H9 (cell line): ENCODE measurements around the gene SH3BP5. TPM values are rescaled to one million over a fixed set of nuclear protein-coding genes. Genes with fewer than 3 reads are reported as not detected.

ENCODE experiments used
- DNase-seq: peaks from one replicate; pipeline ENCODE4 v3.0.0-alpha.2; 2017
- H2AFZ ChIP-seq: one replicate; pipeline ENCODE4 v1.6.1; 2013; ENCODE audit warnings: mild to moderate bottlenecking, low read length, control low read depth, moderate library complexity
- H2AK5ac ChIP-seq: 2 replicates; pipeline ENCODE4 v1.6.1; 2013; ENCODE audit warnings: low read length, control low read depth, mixed read lengths; ENCODE audit not compliant: insufficient read length
- H2BK120ac ChIP-seq: one replicate; pipeline ENCODE4 v1.6.1; 2013; ENCODE audit warnings: low read depth, mild to moderate bottlenecking, low read length, control low read depth, inconsistent platforms; ENCODE audit not compliant: poor library complexity, severe bottlenecking
- H2BK12ac ChIP-seq: 2 replicates; pipeline ENCODE4 v1.6.1; 2013; ENCODE audit warnings: low read length, control low read depth, mixed read lengths, low read depth; ENCODE audit not compliant: insufficient read length
- H2BK15ac ChIP-seq: 2 replicates; pipeline ENCODE4 v1.6.1; 2013; ENCODE audit warnings: low read depth, low read length, control low read depth
- H2BK20ac ChIP-seq: one replicate; pipeline ENCODE4 v1.6.1; 2013; ENCODE audit warnings: low read depth, mild to moderate bottlenecking, low read length, control low read depth, inconsistent platforms; ENCODE audit not compliant: poor library complexity, severe bottlenecking
- H2BK5ac ChIP-seq: 2 replicates; pipeline ENCODE4 v1.6.1; 2013; ENCODE audit warnings: low read length, control low read depth, mixed read lengths; ENCODE audit not compliant: insufficient read length
- H3K14ac ChIP-seq: 2 replicates; pipeline ENCODE4 v1.6.1; 2013; ENCODE audit warnings: low read length, control low read depth; ENCODE audit not compliant: insufficient read depth
- H3K18ac ChIP-seq: 2 replicates; pipeline ENCODE4 v1.6.1; 2013; ENCODE audit warnings: low read depth, mild to moderate bottlenecking, mixed read lengths, low read length, control low read depth; ENCODE audit not compliant: insufficient read length
- H3K23ac ChIP-seq: 2 replicates; pipeline ENCODE4 v1.6.1; 2013; ENCODE audit warnings: low read length, control low read depth, mixed read lengths, low read depth; ENCODE audit not compliant: insufficient read length
- H3K23me2 ChIP-seq: 2 replicates; pipeline ENCODE4 v1.6.1; 2013; ENCODE audit warnings: low read depth, mild to moderate bottlenecking, mixed read lengths, low read length, control low read depth; ENCODE audit not compliant: insufficient read length, poor library complexity, severe bottlenecking
- H3K27ac ChIP-seq: 2 replicates; pipeline ENCODE4 v1.5.1; 2013; ENCODE audit warnings: low read length, control low read depth, mixed read lengths, low read depth; ENCODE audit not compliant: insufficient read length
- H3K27me3 ChIP-seq: 2 replicates; pipeline ENCODE4 v1.6.1; 2013; ENCODE audit warnings: low read length, control low read depth, inconsistent platforms; ENCODE audit not compliant: insufficient read depth
- H3K4ac ChIP-seq: 2 replicates; pipeline ENCODE4 v1.6.1; 2013; ENCODE audit warnings: low read depth, mild to moderate bottlenecking, control low read depth, inconsistent platforms, low read length, moderate library complexity
- H3K4me1 ChIP-seq: 2 replicates; pipeline ENCODE4 v1.6.1; 2013; ENCODE audit warnings: low read length, control low read depth, inconsistent platforms; ENCODE audit not compliant: insufficient read depth
- H3K4me2 ChIP-seq: 2 replicates; pipeline ENCODE4 v1.6.1; 2013; ENCODE audit warnings: low read length, control low read depth, mixed read lengths; ENCODE audit not compliant: insufficient read length, insufficient read depth
- H3K56ac ChIP-seq: 2 replicates; pipeline ENCODE4 v1.6.1; 2013; ENCODE audit warnings: low read depth, mild to moderate bottlenecking, mixed read lengths, low read length, control low read depth; ENCODE audit not compliant: insufficient read length
- H3K79me1 ChIP-seq: 2 replicates; pipeline ENCODE4 v1.6.1; 2013; ENCODE audit warnings: low read depth, mild to moderate bottlenecking, moderate library complexity, low read length, control low read depth, inconsistent platforms; ENCODE audit not compliant: insufficient read depth, poor library complexity, severe bottlenecking
- H3K79me2 ChIP-seq: 2 replicates; pipeline ENCODE4 v1.6.1; 2013; ENCODE audit warnings: low read length, control low read depth, inconsistent platforms; ENCODE audit not compliant: insufficient read depth
- H3K9ac ChIP-seq: 2 replicates; pipeline ENCODE4 v1.6.1; 2013; ENCODE audit warnings: low read length, control low read depth, mixed read lengths; ENCODE audit not compliant: insufficient read length; ENCODE audit errors: extremely low read depth
- H3K9me3 ChIP-seq: one replicate; pipeline ENCODE4 v1.6.1; 2013; ENCODE audit warnings: low read depth, low read length, inconsistent platforms; ENCODE audit not compliant: control insufficient read depth
- H3T11ph ChIP-seq: one replicate; pipeline ENCODE4 v1.6.1; 2013; ENCODE audit warnings: mild to moderate bottlenecking, low read length, control low read depth, inconsistent platforms
- H4K20me1 ChIP-seq: one replicate; pipeline ENCODE4 v1.6.1; 2013; ENCODE audit not compliant: control insufficient read depth, insufficient read length, insufficient read depth
- H4K5ac ChIP-seq: 2 replicates; pipeline ENCODE4 v1.6.1; 2013; ENCODE audit warnings: low read depth, mild to moderate bottlenecking, mixed read lengths, low read length, control low read depth; ENCODE audit not compliant: insufficient read length
- H4K8ac ChIP-seq: replicated peaks from 2 replicates; pipeline ENCODE4 v1.6.1; 2013; ENCODE audit warnings: low read length, control low read depth, mixed read lengths, low read depth; ENCODE audit not compliant: insufficient read length
- H4K91ac ChIP-seq: 2 replicates; pipeline ENCODE4 v1.6.1; 2013; ENCODE audit warnings: low read depth, mild to moderate bottlenecking, moderate library complexity, mixed read lengths, low read length, control low read depth; ENCODE audit not compliant: insufficient read length
- H3K27ac Mint-ChIP-seq, 3 experiments: 2 replicates in 2 of 3; 3 replicates in 1 of 3; pipeline ENCODE4 v1.8.0; 2020 to 2021; ENCODE audit warnings: mixed read lengths in 3 of 3, mild to moderate bottlenecking in 1 of 3, moderate library complexity in 1 of 3
- H3K27me3 Mint-ChIP-seq: 2 replicates; pipeline ENCODE4 v1.8.0; 2021; ENCODE audit warnings: low read depth, mild to moderate bottlenecking, moderate library complexity, mixed read lengths
- H3K36me3 Mint-ChIP-seq, 3 experiments: 2 replicates in 2 of 3; 3 replicates in 1 of 3; pipeline ENCODE4 v1.8.0; 2020 to 2021; ENCODE audit warnings: low read depth in 3 of 3, mixed read lengths in 3 of 3; ENCODE audit not compliant: insufficient read depth in 1 of 3
- H3K4me1 Mint-ChIP-seq, 2 experiments: 2 replicates each; pipeline ENCODE4 v1.8.0; 2020; ENCODE audit warnings: mixed read lengths in 2 of 2
- H3K4me3 Mint-ChIP-seq, 2 experiments: 2 replicates in 1 of 2; 3 replicates in 1 of 2; pipeline ENCODE4 v1.8.0; 2020 to 2021; ENCODE audit warnings: mild to moderate bottlenecking in 2 of 2, mixed read lengths in 2 of 2, moderate library complexity in 1 of 2
- H3K9me3 Mint-ChIP-seq, 2 experiments: 2 replicates in 1 of 2; 3 replicates in 1 of 2; pipeline ENCODE4 v1.8.0; 2020; ENCODE audit warnings: mild to moderate bottlenecking in 2 of 2, mixed read lengths in 2 of 2, moderate library complexity in 1 of 2
- WGBS: extraction: QIAGEN DNeasy Blood & Tissue Kit; methylation state at CpG from one replicate; pipeline ENCODE4 v1.1.7; 2013; ENCODE audit warnings: missing lambda C conversion rate, low lambda C conversion rate, mixed read lengths; ENCODE audit not compliant: insufficient read length; ENCODE audit errors: extremely low coverage; 5-methylcytosine and 5-hydroxymethylcytosine counted together
- total RNA-seq: library from RNA; stranded (reverse); gene quantifications from 2 replicates; pipeline ENCODE4 v1.2.1, GENCODE V29; 2021
- TF ChIP-seq, protein P1 (sequence below): fragments of 200-600 bp; sonication (generic); conservative IDR thresholded peaks from 3 replicates; pipeline ENCODE4 v1.8.0; 2021; ENCODE audit warnings: antibody characterized with exemption, mild to moderate bottlenecking

The SH3BP5 gene
- total RNA-seq, 1 experiment from 2014 or later, result 6.8 TPM

DNA sequence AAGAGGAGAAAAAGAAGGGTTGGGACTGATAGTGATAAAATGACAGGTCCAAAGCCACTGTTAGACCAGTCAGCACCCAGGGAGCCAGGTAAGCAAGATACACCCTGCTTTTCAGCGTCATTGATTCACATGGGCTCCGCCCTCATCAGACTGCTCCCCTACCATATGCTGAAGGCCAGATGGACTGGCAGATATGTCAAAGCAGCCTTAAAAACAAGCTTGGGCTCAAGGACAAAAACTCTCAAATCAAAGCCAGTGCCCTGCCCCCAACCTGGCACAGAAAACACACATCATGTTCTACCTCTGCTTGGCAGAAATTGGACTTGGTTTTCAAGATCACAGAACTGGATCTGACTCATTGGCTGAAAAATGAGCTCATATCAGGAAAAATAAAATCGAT is 33.4 kb downstream of the SH3BP5 start:
- WGBS, result no CpG with 5 or more reads among the region's 3 CpGs

More for the DNA sequence above, 33.4 kb downstream of the SH3BP5 start:
- no peak overlapping the region for H4K5ac ChIP-seq
- H3T11ph ChIP-seq, result no peak overlapping the region
- peaks cover 0 to 13% (median 0%) of the 10 kb centered on the region in 3 experiments; a peak in 2 of 7 replicates for H3K36me3 Mint-ChIP-seq
- H3K9me3 Mint-ChIP-seq, result no peaks in the 10 kb centered on the region
- no peak overlapping the region for H3K18ac ChIP-seq
- H3K23ac ChIP-seq, result no peak overlapping the region
- no peak overlapping the region for H2BK5ac ChIP-seq
- no peak overlapping the region for H3K9ac ChIP-seq
- no peak overlapping the region for H2BK12ac ChIP-seq
- H3K14ac ChIP-seq, result no peak overlapping the region
- no peak overlapping the region for H3K27ac ChIP-seq
- H2BK15ac ChIP-seq, result no peak overlapping the region
- no peak for DNase-seq
- H4K20me1 ChIP-seq, result no peaks in the 10 kb centered on the region
- no peak overlapping the region for H3K4me3 Mint-ChIP-seq
- H4K91ac ChIP-seq, result no peak overlapping the region
- no peaks in the 10 kb centered on the region for H3K79me2 ChIP-seq
- no peaks in the 10 kb centered on the region for H3K4me1 ChIP-seq
- no peaks in the 10 kb centered on the region for H3K27me3 ChIP-seq
- peaks cover 0 to 6% of the 10 kb centered on the region in 2 experiments; a peak in 2 of 4 replicates for H3K4me1 Mint-ChIP-seq
- no peak overlapping the region for H3K56ac ChIP-seq
- no peak overlapping the region for H2BK120ac ChIP-seq
- TF ChIP-seq, protein P1, sequence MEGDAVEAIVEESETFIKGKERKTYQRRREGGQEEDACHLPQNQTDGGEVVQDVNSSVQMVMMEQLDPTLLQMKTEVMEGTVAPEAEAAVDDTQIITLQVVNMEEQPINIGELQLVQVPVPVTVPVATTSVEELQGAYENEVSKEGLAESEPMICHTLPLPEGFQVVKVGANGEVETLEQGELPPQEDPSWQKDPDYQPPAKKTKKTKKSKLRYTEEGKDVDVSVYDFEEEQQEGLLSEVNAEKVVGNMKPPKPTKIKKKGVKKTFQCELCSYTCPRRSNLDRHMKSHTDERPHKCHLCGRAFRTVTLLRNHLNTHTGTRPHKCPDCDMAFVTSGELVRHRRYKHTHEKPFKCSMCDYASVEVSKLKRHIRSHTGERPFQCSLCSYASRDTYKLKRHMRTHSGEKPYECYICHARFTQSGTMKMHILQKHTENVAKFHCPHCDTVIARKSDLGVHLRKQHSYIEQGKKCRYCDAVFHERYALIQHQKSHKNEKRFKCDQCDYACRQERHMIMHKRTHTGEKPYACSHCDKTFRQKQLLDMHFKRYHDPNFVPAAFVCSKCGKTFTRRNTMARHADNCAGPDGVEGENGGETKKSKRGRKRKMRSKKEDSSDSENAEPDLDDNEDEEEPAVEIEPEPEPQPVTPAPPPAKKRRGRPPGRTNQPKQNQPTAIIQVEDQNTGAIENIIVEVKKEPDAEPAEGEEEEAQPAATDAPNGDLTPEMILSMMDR, result no peak
- no peak overlapping the region for H2AK5ac ChIP-seq
- no peak overlapping the region for H4K8ac ChIP-seq
- no peak overlapping the region for H3K4ac ChIP-seq
- H2BK20ac ChIP-seq, result no peak overlapping the region
- H3K27ac Mint-ChIP-seq, result no peak overlapping the region
- H3K27me3 Mint-ChIP-seq, result no peaks in the 10 kb centered on the region
- H3K4me2 ChIP-seq, result no peak overlapping the region
- H3K79me1 ChIP-seq, result no peaks in the 10 kb centered on the region
- H3K9me3 ChIP-seq, result no peaks in the 10 kb centered on the region
- no peaks in the 10 kb centered on the region for H3K23me2 ChIP-seq
- H2AFZ ChIP-seq, result no peak overlapping the region
